HepG2 (cell line): ENCODE data around the gene SNAI3. TPM values are rescaled to one million over a fixed set of nuclear protein-coding genes. Genes with fewer than 3 reads are reported as not detected.

Experiments
- ATAC-seq: fragments of 200-7000 bp; cut with Tn5 transposase; 3 replicates; pipeline ENCODE4 v1.9.1; 2020; ENCODE audit warnings: mild to moderate bottlenecking, moderate library complexity
- BruUV-seq: library from RNA; stranded (reverse); fragments of 400-500 nt; replicated peaks from 2 replicates; lab custom pipeline; 2021; lab: Mats Ljungman, UMichigan
- CTCF ChIA-PET: fragments of 300-600 bp; formaldehyde crosslinking; extraction: SDS; loops from one replicate; lab custom pipeline; 2021; ENCODE audit warnings: low total read pairs, inconsistent platforms, low intra/inter-chr PET ratio; lab: Yijun Ruan, JAX
- POLR2A ChIA-PET: fragments of 350-600 bp; sonication (Branson Sonifier 250); formaldehyde crosslinking; loops from one replicate; lab custom pipeline; 2020; ENCODE audit warnings: antibody characterized with exemption, inconsistent platforms; lab: Yijun Ruan, JAX
- DNase-seq: peaks from one replicate; pipeline ENCODE4 v3.0.0-alpha.2; 2015; ENCODE audit warnings: low spot score
- FAIRE-seq: peaks from 3 replicates; lab custom pipeline; 2011; peaks lifted over from hg19 to GRCh38; lab: Jason Lieb, UNC
- H2AFZ ChIP-seq: one replicate; pipeline ENCODE4 v1.6.1; 2011; ENCODE audit warnings: low read length, inconsistent platforms
- H3K27ac ChIP-seq: fragments of 300-600 bp; 3 replicates; pipeline ENCODE4 v1.8.0; 2011; ENCODE audit warnings: mixed run types, mild to moderate bottlenecking, mixed read lengths, low read length, inconsistent platforms; ENCODE audit not compliant: insufficient read depth; ENCODE audit errors: extremely low read length
- H3K27me3 ChIP-seq, 2 experiments: fragments of 200-600 bp in 1 of 2; 2 replicates in 1 of 2; 3 replicates in 1 of 2; pipeline versions ENCODE4 v1.6.0 to v1.8.0; 2011; ENCODE audit warnings: low read length in 2 of 2, mild to moderate bottlenecking in 2 of 2, moderate library complexity in 2 of 2, inconsistent platforms in 1 of 2; ENCODE audit not compliant: insufficient read depth in 2 of 2, control insufficient read depth in 1 of 2
- H3K36me3 ChIP-seq, 2 experiments: fragments of 200-600 bp in 1 of 2; replicated peaks in 1 of 2; 2 replicates in 1 of 2; 3 replicates in 1 of 2; pipeline versions ENCODE4 v1.5.1 to v1.8.0; 2011; ENCODE audit warnings: low read length in 2 of 2, inconsistent platforms in 1 of 2; ENCODE audit not compliant: insufficient read depth in 2 of 2, control insufficient read depth in 1 of 2
- H3K4me1 ChIP-seq: 2 replicates; pipeline ENCODE4 v1.5.1; 2012; ENCODE audit warnings: low read length, inconsistent platforms; ENCODE audit not compliant: insufficient read depth
- H3K4me2 ChIP-seq: 2 replicates; pipeline ENCODE4 v1.6.0; 2011; ENCODE audit warnings: low read depth, low read length, inconsistent platforms
- H3K4me3 ChIP-seq, 3 experiments: fragments of 200-600 bp in 1 of 3; sonication (generic), shearing (Covaris generic) in 1 of 3; replicated peaks in 1 of 3; 2 replicates each; pipeline ENCODE4 v1.5.1; 2011 to 2016; ENCODE audit warnings: low read length in 3 of 3, inconsistent platforms in 2 of 3, low read depth in 2 of 3, mild to moderate bottlenecking in 2 of 3, control low read depth in 1 of 3, mixed read lengths in 1 of 3; ENCODE audit not compliant: insufficient read depth in 1 of 3
- H3K79me2 ChIP-seq: one replicate; pipeline ENCODE4 v1.6.1; 2011; ENCODE audit warnings: low read length, inconsistent platforms; ENCODE audit not compliant: insufficient read depth
- H3K9ac ChIP-seq: 2 replicates; pipeline ENCODE4 v1.6.0; 2011; ENCODE audit warnings: mild to moderate bottlenecking, low read depth, low read length, inconsistent platforms; ENCODE audit not compliant: insufficient read depth
- H3K9me3 ChIP-seq: 2 replicates; pipeline ENCODE4 v1.5.1; 2012; ENCODE audit warnings: mild to moderate bottlenecking, low read length
- H4K20me1 ChIP-seq: 2 replicates; pipeline ENCODE4 v1.6.0; 2011; ENCODE audit warnings: inconsistent platforms, mild to moderate bottlenecking, low read length, moderate library complexity; ENCODE audit not compliant: insufficient read depth
- AGO2 ChIP-seq: fragments of 200-400 bp; formaldehyde crosslinking; optimal IDR thresholded peaks from 2 replicates; pipeline ENCODE3; 2017; ENCODE audit warnings: mild to moderate bottlenecking, low read depth, low read length, moderate library complexity
- NAIF1 ChIP-seq: sonication (generic); formaldehyde crosslinking; IDR thresholded peaks from 2 replicates; pipeline ENCODE4 v1.5.0; 2020; ENCODE audit warnings: mild to moderate bottlenecking, missing genetic modification reagents, borderline replicate concordance
- NR2F1 ChIP-seq, 2 experiments: fragments of 450-650 bp in 1 of 2; formaldehyde crosslinking in 1 of 2; IDR thresholded peaks; 2 replicates each; pipeline versions ENCODE4 v1.5.0 to v1.6.1; 2016 to 2020; ENCODE audit warnings: mild to moderate bottlenecking in 1 of 2, missing compliant biosample characterization in 1 of 2, missing genetic modification reagents in 1 of 2, moderate library complexity in 1 of 2
- PPARG ChIP-seq: conservative IDR thresholded peaks from 2 replicates; pipeline ENCODE4 v1.6.1; 2016; ENCODE audit warnings: missing biosample characterization, missing genetic modification reagents
- RBFOX2 ChIP-seq: fragments of 200-400 bp; formaldehyde crosslinking; IDR thresholded peaks from 2 replicates; pipeline ENCODE4 v1.6.1; 2017; ENCODE audit warnings: low read depth, mild to moderate bottlenecking, low read length
- RXRA ChIP-seq: sonication (generic); formaldehyde crosslinking; IDR thresholded peaks from 2 replicates; pipeline ENCODE4 v1.5.1; 2020; ENCODE audit warnings: missing genetic modification reagents
- ZNF230 ChIP-seq: sonication (generic); formaldehyde crosslinking; IDR thresholded peaks from 2 replicates; pipeline ENCODE4 v1.4.0; 2020; ENCODE audit warnings: mild to moderate bottlenecking, missing genetic modification reagents
- ZNF607 ChIP-seq: sonication (generic); formaldehyde crosslinking; IDR thresholded peaks from 2 replicates; pipeline ENCODE4 v1.5.1; 2020; ENCODE audit warnings: missing genetic modification reagents, mild to moderate bottlenecking, borderline replicate concordance
- ZNF619 ChIP-seq: sonication (generic); formaldehyde crosslinking; IDR thresholded peaks from 2 replicates; pipeline ENCODE4 v1.4.0; 2020; ENCODE audit warnings: mild to moderate bottlenecking, missing genetic modification reagents
- WGBS: methylation state at CpG from one replicate; pipeline ENCODE4 v1.1.6; 2017; ENCODE audit warnings: low lambda C conversion rate; 5-methylcytosine and 5-hydroxymethylcytosine counted together
- in situ Hi-C: cut with HindIII; loops from 2 replicates; pipeline ENCODE4 v1.10.0; 2017; ENCODE audit warnings: low pct_unique_long_range_greater_than_20kb; ENCODE audit not compliant: extremely low pct_ligation_motif_present
- intact Hi-C: fragments of 100-400 bp; cut with micrococcal nuclease; formaldehyde crosslinking; loops from one replicate; pipeline ENCODE4 v1.10.0; 2022; ENCODE audit not compliant: unreplicated experiment
- polyA plus RNA-seq, 8 experiments: library from polyadenylated mRNA; depleted of rRNA in 3 of 8; stranded (reverse) in 7 of 8; unstranded in 1 of 8; fragments of >200 nt; fragmentation: Illumina TruSeq in 4 of 8; extraction: Trizol in 4 of 8; gene quantifications; 2 replicates each; pipeline versions ENCODE4 v1.2.1 to v1.2.3, GENCODE V29; 2011 to 2016; ENCODE audit warnings: low read depth in 4 of 8, missing spikeins in 1 of 8, mixed read lengths in 1 of 8; ENCODE audit not compliant: insufficient read depth in 1 of 8
- total RNA-seq, 5 experiments: library from RNA; depleted of rRNA; stranded (reverse); fragments of >200 nt; fragmentation: Illumina TruSeq; extraction: Trizol; gene quantifications; 2 replicates each; pipeline ENCODE4 v1.2.3, GENCODE V29; 2016; ENCODE audit warnings: low read depth in 1 of 5
- TF ChIP-seq, protein P1 (sequence below): sonication (generic); formaldehyde crosslinking; IDR thresholded peaks from 2 replicates; pipeline ENCODE4 v1.8.0; 2022; ENCODE audit warnings: mild to moderate bottlenecking, missing genetic modification reagents, borderline replicate concordance
- TF ChIP-seq, protein P2 (sequence below): sonication (generic); formaldehyde crosslinking; IDR thresholded peaks from 2 replicates; pipeline ENCODE4 v1.9.0; 2021; ENCODE audit warnings: missing genetic modification reagents, borderline replicate concordance
- TF ChIP-seq, protein P3 (sequence below), 2 experiments: IDR thresholded peaks; 2 replicates each; pipeline ENCODE4 v1.6.1; 2011 to 2012; ENCODE audit warnings: low read length in 2 of 2, borderline replicate concordance in 1 of 2, low read depth in 1 of 2, mild to moderate bottlenecking in 1 of 2, moderate library complexity in 1 of 2

The SNAI3 gene
- total and polyA plus RNA-seq, 2 of the 13 experiments (the other 11 are each of a cell fraction or from before 2014, with no cell fraction given) = 0.09 to 0.18 TPM

DNA sequence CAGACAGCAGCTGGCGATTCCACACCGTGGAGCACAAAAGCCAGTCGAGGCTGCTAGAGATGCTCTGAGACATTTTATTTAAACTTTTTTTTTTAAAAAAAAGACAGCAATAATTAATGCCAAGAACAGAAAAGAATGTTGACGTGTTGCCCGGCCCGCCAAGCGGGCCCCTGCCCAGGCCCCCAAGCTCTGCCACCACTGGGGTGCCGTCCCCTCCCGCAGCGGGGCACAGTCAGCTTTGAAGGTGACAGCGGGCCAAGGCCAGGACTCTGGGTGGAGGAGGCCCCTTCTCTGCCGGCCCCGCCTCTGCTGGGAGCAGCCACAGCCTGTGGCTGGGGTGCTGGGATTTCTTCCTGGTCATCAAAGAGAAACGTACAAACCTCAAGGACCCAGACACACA lies 10.1 kb upstream of the SNAI3 start:
- ChIA-PET CTCF (no interaction called here), POLR2A (no interaction called here)
- Histone ChIP-seq H2AFZ (no peak overlapping the region), H3K4me2 (no peak overlapping the region), H3K9ac (no peak overlapping the region), H3K36me3 (peaks cover 11 to 12% of the 10 kb centered on the region in 2 experiments; a peak in 4 of 5 replicates), H3K4me1 (peaks cover 28% of the 10 kb centered on the region), H3K4me3 (no peak overlapping the region), H3K27ac (no peak overlapping the region), H4K20me1 (no peaks in the 10 kb centered on the region), H3K79me2 (no peaks in the 10 kb centered on the region), H3K9me3 (no peaks in the 10 kb centered on the region), H3K27me3 (peaks cover 22 to 31% of the 10 kb centered on the region in 2 experiments)
- BruUV-seq = no TSS peak
- FAIRE-seq (no peak), DNase-seq (no peak), ATAC-seq (no peak)
- in situ Hi-C loops (no loop called here), intact Hi-C loops (no loop called here)
- WGBS = 87% methylated on average over 13 of the region's 14 CpGs
- peak; percentile 66 for TF ChIP-seq AGO2
- TF ChIP-seq RBFOX2 = 0 out of 2 replicates have a peak, but pooled peaks have one; percentile 12
- no peak for TF ChIP-seq ZNF230 (CRISPR knock-in tag)

DNA sequence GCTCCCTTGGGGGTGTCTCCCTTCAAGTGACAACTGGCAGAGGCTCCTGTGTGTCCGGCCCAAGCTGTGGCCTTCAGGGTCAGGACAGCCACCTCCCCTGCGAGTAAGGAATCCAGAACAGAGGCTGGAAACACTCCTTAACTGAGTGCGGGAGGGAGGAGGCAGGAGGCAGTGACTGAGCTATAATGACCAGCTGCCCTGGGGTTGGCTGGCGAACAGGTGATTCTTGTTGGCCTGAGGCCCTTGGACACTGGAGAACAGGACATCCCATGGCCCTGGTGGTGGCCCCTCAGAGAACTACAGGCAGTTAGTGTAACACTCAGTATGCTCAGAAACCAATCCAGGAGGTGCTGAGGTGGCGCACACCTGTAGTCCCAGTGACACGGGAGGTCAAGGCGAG lies 9.4 kb upstream of the SNAI3 start:
- Histone ChIP-seq H3K27ac (no peak overlapping the region), H4K20me1 (no peaks in the 10 kb centered on the region), H2AFZ (no peak overlapping the region), H3K4me2 (no peak overlapping the region), H3K4me1 (peaks cover 21% of the 10 kb centered on the region), H3K36me3 (peaks cover 11 to 12% of the 10 kb centered on the region in 2 experiments; a peak in 4 of 5 replicates), H3K27me3 (peaks cover 27 to 38% of the 10 kb centered on the region in 2 experiments), H3K4me3 (no peak overlapping the region), H3K9me3 (no peaks in the 10 kb centered on the region), H3K9ac (no peak overlapping the region), H3K79me2 (no peaks in the 10 kb centered on the region)
- DNase-seq (no peak), FAIRE-seq (no peak), ATAC-seq (no peak)
- no TSS peak for BruUV-seq
- ChIA-PET POLR2A (no interaction called here), CTCF (no interaction called here)
- intact Hi-C loops = no loop called here
- WGBS = 95% methylated on average over 7 of the region's 7 CpGs
- in situ Hi-C loops = no loop called here
- no peak for TF ChIP-seq ZNF619
- TF ChIP-seq, protein P1, sequence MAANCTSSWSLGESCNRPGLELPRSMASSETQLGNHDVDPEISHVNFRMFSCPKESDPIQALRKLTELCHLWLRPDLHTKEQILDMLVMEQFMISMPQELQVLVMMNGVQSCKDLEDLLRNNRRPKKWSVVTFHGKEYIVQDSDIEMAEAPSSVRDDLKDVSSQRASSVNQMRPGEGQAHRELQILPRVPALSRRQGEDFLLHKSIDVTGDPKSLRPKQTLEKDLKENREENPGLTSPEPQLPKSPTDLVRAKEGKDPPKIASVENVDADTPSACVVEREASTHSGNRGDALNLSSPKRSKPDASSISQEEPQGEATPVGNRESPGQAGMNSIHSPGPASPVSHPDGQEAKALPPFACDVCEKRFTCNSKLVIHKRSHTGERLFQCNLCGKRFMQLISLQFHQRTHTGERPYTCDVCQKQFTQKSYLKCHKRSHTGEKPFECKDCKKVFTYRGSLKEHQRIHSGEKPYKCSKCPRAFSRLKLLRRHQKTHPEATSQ = no peak
- TF ChIP-seq, protein P2, sequence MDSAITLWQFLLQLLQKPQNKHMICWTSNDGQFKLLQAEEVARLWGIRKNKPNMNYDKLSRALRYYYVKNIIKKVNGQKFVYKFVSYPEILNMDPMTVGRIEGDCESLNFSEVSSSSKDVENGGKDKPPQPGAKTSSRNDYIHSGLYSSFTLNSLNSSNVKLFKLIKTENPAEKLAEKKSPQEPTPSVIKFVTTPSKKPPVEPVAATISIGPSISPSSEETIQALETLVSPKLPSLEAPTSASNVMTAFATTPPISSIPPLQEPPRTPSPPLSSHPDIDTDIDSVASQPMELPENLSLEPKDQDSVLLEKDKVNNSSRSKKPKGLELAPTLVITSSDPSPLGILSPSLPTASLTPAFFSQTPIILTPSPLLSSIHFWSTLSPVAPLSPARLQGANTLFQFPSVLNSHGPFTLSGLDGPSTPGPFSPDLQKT (CRISPR knock-in tag) = no peak
- no peak for TF ChIP-seq ZNF607 (CRISPR knock-in tag)
- no peak for TF ChIP-seq NAIF1 (CRISPR knock-in tag)
- TF ChIP-seq NR2F1 (CRISPR knock-in tag; IDR thresholded peaks at IDR 0.05) = no peak
- TF ChIP-seq PPARG (CRISPR knock-in tag) = no peak
- TF ChIP-seq, protein P3, sequence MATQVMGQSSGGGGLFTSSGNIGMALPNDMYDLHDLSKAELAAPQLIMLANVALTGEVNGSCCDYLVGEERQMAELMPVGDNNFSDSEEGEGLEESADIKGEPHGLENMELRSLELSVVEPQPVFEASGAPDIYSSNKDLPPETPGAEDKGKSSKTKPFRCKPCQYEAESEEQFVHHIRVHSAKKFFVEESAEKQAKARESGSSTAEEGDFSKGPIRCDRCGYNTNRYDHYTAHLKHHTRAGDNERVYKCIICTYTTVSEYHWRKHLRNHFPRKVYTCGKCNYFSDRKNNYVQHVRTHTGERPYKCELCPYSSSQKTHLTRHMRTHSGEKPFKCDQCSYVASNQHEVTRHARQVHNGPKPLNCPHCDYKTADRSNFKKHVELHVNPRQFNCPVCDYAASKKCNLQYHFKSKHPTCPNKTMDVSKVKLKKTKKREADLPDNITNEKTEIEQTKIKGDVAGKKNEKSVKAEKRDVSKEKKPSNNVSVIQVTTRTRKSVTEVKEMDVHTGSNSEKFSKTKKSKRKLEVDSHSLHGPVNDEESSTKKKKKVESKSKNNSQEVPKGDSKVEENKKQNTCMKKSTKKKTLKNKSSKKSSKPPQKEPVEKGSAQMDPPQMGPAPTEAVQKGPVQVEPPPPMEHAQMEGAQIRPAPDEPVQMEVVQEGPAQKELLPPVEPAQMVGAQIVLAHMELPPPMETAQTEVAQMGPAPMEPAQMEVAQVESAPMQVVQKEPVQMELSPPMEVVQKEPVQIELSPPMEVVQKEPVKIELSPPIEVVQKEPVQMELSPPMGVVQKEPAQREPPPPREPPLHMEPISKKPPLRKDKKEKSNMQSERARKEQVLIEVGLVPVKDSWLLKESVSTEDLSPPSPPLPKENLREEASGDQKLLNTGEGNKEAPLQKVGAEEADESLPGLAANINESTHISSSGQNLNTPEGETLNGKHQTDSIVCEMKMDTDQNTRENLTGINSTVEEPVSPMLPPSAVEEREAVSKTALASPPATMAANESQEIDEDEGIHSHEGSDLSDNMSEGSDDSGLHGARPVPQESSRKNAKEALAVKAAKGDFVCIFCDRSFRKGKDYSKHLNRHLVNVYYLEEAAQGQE (IDR thresholded peaks at IDR 0.05; ENCODE audit: borderline replicate concordance in 1 of 2, low read depth in 1 of 2, low read length in 2 of 2) = no peak
- no peak for TF ChIP-seq RXRA (CRISPR knock-in tag)
